IPS DF 4.7 (cell line): Measurements from ENCODE around the gene PITPNM2.

Experiments
- DNase-seq: peaks from one replicate; pipeline ENCODE4 v3.0.0-alpha.2; 2013; ENCODE audit warnings: low spot score; ENCODE audit errors: extremely low read depth

The PITPNM2 gene

DNA sequence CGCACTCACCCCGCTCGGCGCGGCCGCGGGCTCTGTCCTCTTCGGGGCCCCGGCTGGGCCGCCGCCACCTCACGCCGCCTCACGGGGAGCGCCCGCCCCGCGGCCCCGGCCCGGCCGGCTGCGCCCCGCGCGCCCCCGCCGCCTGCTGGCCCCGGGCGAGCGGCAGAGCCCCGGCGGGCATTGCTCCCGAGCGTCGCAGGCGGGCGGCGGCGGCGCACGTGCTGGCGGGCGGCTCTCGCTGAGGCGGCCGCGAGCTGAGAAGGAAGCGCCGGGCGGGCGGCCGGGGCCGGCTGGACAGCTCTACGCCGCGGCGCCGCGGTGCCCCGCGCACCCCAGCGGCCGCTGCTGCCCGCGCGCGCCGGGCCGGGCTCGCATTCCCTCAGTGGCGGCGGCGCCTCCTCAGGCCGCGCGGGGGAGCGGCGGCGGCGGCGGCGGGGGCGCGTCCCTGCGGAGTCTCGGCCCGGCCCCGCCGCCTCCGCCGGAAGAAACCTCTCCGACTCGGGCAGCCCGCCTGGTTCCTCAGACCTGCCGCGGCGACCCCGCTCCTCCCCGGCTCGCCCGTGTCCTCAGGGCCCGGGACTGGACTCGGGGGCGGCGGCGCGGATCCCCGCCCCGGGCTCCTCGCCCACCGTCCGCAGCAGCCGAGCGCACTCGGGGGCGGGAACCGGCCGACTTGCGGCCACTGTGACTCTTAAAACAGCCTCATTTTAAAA, at the start of gene PITPNM2:
PITPNM2 (minus strand) TSS at position 347 of the 713 bp plus-strand sequence. CDS start 116,500 bp downstream, outside the sequence.
- DNase-seq, result no peak

DNA sequence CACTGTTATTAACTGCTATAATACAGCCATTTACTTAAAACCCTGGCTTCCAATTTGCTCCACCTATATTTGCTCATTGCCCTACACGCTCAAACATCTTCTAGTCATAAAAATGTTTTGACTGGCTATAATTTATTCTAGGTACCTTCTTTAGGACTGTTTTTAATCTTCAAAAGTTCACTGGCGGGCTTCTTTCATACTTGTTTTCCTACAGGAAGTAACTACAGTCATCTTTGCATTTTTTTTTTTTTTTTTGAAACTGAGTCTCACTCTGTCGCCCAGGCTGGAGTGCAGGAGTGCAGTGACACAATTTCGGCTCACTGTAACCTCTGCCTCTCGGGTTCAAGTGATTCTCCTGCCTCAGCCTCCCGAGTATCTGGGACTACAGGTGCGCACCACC, 49.5 kb upstream of the PITPNM2 start:
- DNase-seq, result no peak

DNA sequence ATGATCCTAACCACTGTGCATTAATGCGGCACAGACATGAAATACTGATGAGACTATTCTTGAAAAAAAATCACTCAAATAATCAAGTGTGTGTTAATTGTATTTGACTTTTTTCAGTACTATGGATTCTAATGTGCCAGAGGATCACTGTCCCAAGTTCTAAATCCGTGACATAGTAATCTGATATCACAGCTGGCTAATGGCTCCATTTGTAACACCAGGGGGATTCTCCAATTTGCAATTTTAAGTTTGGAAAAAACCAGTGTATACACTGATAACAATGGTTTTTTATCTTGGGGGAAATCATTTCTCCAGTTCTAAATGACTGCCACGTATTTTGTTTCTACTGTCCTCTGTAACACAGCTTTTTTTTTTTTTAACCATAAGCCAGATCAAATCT, 49.0 kb upstream of the PITPNM2 start:
- no peak for DNase-seq

DNA sequence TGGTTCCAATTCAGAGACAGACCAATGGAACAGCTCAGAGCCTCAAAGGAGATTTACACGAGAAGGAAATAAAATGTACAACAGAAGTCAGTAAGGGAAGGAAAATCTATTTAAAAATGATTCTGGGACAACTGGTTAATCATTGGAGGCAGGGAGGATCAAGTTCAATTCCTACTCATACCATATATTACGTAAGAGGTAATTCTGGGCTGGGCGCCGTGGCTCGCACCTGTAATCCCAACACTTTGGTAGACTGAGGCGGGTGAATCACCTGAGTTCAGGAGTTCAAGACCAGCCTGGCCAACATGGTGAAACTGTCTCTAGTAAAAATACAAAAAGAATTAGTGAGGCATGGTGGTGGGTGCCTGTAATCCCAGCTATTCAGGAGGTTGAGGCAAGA, 36.7 kb upstream of the PITPNM2 start:
- no peak for DNase-seq

DNA sequence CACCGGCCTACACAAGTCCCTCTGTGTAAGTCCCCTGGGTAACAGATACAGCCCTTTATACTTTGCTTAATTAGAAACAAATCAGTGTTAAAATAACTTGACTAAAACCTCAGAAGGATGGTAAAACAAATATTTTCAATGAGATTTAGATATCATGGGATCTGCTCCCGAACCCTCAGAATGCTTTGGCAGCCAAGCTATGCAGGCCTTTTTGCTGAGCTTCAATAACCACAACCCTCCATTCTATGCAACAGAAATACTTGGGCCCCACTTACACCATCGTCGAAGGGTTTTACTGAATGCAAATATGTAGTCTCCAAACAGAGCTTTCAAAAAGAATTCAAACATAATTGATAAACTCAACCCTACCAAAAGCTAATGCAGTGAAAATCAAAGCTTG, 29.3 kb upstream of the PITPNM2 start:
- DNase-seq, result no peak

DNA sequence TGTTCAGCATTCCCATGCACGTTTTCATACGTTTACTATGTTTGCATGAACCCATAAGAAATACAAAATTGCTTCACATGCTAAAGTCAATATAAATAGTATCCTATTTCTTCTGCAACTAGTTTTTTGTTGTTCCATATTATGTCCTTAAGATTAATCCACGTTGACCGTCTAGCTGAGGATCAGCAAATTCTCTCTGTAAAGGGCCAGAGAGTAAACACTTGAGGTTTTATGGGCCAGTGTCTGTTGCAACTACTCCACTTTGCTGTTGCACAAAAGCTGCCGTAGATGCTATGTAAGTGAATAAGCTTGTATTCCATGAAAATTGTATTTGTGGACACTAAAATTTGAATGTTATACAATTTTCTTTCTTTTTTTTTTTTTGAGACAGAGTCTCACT, 21.1 kb upstream of the PITPNM2 start:
- DNase-seq, result no peak

DNA sequence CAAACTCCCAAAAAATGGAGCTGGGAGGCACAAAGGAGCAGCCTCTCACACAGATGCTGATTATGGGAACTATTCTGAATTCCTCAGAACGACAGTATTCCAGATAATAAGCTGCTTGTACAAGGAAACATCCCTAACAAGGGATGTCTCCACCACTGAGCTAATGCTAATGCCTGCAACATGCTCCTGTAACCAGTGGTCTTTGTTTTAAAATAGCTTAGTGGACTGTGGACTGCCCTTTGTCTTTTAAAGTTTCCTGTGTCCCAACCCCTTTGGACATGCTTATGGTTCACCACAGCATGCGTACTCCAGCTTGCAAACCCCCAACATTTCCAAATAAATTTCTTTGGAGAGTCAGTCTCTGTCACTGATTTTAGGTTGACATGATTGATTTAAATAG, 16.4 kb upstream of the PITPNM2 start:
- no peak for DNase-seq

DNA sequence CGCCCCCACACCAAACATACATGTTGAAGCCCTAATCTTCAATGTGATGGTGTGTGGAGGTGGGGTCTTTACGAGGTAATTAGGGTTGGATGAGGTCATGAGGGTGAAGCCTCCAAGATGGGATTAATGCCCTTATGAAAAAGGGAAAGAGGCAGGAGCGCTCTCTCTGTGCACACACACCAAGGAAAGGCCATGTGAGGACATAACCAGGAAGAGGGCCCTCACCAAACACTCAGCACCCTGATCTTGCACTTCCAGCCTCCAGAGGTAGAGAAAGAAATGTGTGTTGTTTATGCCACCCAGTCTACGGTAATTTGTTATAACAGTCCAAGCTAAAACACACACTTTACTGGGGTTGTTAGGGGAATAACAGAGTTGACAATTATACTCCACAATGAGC, 14.6 kb upstream of the PITPNM2 start:
- DNase-seq, result no peak

DNA sequence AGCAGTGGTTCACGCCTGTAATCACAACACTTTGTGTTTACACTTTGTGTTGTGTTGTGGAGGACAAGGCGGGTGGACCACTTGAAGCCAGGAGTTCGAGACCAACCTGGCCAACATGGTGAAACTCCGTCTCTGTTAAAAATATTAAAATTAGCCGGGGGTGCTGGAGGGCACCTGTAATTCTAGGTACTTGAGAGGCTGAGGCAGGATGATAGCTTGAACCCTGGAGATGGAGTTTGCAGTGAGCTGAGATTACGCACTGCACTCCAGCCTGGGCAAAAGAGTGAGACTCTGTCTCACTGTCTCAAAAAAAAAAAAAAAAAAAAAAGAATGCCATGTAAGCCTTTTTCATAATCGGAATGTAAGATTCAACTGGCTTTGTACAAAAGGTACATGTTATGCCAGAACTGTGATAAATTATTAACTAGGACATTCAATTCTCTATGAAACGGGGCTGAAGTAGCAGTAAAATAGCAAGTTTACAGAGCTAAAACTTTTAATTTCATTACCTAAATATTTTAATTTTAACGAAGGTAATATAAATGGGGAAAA, 13.9 kb upstream of the PITPNM2 start:
- no peak for DNase-seq

DNA sequence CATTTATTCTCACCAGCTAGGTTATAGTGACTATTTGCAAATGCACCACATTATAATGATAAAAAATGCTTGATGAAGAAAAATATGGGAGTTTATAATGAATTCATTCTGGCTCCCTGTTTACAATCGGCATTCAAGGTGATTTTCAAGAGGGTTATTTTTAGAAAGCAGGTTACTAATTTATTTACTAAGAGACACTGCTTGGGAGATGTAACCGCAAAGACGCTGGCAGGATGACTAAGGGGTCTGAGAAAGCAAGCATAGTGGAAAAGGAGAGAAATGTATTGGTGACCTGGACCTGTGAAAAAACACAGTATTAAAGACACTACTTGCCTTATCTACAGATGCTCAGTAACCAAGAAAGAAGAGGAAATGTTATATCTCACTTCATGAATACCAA, 13.3 kb upstream of the PITPNM2 start:
- DNase-seq, result no peak

DNA sequence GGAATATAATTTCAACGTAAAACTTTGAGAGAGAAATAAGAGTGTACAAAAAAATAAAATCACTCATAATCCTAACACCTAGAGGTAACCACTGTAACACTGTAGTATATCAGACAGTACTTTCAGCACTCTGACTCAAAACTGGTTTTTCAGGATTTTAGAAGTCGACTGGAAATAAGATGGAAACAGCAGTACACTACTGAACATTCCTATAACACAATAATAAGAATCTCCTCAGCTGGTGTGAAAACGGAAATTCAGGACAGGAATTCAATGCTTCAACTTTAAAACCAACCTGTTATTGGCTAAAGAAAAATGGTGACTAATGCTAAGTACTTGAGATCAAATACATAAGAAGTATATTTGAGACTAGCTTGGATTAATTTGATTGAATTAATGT, 12.3 kb upstream of the PITPNM2 start:
- DNase-seq, result no peak

DNA sequence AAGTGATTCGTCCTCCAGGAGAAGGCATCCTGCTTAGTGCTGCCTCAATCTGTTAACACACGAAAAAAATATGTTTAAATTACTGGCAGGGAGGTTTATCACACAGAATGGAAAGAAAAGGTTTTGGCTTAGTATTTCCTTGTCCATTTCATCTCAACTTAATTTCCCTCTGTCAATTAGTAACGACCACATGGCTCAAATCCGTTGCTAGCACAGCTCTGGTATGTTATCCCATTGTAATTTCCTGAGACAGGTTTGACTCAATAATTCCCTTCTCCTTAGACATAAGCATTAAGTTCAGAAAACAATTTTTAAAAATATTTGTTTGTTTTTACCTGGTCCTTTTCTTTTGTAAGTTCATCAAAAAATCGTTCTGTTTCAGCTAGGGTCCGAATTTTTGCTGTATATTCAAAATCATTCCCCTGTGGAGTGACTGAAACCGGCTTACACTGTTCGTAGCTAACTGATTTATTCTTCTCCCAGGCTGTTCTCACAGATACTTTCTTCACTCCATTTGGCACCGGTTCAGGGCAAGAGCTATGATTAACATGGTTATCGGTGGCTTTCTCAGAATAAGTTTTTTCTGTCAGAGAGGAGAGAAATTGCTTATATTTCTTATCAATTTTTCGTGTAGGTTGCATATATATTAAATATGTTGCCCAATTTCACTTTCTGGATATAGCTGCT, 10.1 kb upstream of the PITPNM2 start:
- no peak for DNase-seq

DNA sequence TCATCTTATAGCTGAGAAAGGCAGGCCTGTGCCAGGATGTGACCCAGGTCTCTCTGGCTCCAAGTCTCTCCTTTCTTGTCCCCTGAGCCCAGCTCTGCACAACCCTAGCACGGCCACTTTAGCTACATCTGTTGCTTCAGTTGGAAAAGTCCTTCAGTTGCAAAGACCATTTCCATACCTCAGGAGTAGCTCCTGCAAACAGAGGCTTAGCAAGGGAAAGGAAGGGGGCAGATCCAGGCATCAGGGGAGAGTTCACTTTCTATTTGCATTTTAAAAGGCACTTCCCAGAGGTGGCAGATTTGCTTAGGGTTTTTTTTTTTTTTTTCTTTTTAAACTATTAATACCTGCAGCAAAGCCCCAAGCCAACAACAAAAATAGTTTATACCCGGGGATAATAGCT, 3.0 kb upstream of the PITPNM2 start:
- no peak for DNase-seq

DNA sequence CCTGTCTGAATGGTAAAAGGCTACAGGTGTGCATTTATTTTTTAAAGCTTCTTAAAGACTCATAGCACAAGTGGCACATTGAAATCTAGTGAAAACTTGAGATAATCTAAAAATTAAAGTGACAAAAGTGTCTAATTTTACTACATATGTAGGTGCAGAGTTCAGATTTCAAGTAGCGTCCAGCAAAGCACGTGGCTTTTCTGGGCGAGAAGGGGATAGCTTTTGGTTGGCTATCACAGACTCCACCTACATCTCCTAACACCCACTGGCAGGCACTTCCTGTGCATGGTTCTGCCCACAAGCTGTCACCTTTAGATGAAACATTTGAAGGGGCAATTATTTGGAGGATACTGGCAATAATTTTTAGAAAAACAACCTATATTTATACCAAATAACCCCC, 1.9 kb upstream of the PITPNM2 start:
- no peak for DNase-seq

DNA sequence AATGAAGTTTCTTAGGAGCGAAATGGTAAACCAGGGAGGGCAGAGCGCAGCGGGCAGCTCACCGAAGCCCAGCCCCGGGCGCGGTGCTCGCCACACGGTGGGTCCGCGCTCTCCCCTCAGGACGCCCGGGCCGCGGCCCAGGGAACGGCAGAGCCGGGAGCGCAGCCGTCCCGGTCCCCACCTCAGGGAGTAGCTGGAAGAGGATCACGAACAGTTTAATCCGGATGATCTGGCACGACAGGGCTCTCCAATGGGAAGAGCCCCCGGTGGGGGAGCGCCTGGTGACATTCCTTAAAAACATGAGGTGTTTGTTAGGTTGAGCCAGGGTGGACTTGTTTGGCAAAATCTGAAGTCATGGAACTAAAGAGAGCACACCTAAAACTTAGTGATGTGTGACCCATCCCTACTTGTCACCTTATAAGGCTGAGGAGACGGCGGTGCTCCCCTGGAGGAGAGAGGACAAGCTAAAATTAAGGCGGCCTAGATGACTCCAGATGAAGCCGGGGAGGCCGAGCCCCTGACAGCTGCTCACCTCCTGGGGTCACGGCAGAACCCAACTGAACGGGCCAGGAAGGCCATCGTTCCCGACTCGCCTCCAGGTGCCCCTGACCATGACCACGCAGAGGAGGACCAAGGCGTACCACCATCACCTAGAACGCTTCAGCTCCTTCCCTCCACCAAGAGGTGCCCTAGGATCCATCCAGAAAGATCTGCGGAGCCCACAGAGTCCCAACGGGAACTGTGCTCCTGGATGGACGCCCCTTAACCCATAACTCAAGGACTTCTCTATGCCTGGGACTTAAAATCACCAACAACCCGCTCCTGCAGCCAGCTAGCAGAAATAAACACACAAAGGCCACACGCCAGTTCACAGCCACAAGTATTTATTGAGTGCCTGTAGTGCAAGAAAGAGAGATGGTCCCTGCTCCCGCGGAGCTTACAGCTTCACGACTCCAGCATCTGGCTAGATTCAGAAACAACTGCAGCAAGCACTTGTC, 866 bp upstream of the PITPNM2 start:
- no peak for DNase-seq

DNA sequence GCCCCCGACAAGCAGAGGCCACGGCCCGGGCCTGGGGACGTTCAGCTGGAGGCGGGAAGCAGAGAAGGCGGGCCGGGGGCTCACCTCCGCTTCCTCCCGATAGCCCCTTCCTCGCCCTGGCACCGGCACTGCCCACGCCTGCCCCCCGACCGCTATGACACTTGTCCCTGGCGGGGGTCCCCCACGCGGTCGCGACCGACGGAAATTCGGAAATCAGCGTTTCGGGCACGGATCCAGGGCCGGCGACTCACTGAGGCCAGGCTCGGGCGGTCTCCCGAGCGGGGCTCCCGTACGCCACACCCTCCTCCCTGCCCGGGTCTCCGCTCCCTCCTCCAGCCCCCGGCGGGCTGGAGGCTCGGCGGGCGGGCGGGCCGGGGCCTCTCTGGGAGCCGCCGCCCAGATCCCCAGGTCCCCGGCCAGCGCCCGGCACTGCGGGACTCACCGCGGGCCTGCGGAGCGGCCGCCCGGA, 581 bp downstream of the PITPNM2 start:
- DNase-seq, result no peak

DNA sequence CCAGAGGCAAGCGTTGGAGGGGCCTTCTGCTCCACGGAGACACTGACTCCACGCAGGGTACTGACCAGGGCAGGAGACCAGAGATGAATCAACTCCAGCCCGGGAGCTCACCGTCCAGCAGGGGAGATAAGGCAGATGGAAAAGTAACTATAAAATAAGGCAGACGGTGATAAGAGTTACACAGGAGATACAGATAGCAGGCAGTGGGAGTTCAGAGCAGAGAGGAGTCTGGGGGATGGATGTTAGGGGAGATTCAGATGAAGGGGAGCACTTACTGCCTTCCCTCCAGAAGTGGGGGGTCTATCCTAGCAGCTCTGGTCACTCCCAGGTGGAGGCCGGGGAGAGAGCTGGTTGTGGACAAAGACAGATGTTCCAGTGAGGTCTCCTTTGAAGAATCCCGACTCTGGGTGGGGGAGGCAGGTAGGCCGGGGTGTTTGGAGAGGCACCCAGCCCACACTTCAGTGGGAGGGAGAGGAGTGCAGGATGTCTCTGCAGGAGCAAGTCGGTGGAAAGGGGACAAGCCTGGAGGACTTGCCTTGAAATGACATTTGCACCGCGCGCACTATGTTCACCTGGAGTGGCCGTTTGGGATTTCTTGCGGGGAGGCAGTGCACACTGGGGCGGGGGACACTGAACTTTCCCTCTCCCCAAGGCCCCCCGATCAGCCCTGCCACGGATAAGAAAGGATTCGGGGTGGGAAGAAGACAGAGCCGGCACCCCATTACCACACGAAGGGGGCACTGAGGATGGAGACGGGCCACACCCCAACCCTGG, 1.2 kb downstream of the PITPNM2 start:
- no peak for DNase-seq

DNA sequence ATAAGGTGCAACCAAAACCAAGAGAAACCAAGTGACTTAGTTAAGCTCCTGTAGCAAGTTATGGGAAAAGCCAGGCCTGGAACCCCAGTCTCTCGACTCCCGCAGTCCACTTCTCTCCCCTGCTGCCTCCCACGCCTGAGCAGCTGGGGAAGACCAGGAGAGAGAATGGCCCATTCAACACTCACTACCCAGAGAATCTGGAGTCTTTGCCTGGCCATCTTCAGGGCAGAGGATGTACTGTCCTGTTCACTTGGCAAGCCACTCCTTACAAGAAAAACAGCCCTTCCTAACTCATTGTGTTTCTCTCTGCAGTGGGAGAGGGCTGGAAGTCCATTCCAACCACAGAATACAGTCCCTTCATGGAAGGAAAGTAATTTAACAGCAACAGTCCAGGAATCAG, 1.8 kb downstream of the PITPNM2 start:
- DNase-seq, result no peak

DNA sequence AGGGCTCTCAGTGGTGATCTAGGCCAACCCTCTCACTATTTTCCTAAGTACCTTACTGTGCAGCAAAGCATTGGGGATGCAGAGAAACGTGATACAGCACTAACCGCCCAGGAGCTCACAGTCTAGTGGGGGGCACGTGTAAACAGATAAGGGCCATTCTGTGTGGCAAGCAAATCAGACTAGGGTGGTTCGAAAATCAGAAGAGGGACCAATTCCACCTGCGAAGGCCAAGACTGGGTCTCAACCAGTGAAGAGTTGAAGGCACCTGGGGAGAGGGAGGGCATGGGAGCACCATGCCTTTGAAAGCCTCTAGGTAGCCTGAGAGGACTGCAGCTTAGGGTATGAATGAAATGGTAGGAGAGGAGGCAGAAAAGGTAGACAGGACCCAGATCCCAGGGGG, 2.2 kb downstream of the PITPNM2 start:
- no peak for DNase-seq

DNA sequence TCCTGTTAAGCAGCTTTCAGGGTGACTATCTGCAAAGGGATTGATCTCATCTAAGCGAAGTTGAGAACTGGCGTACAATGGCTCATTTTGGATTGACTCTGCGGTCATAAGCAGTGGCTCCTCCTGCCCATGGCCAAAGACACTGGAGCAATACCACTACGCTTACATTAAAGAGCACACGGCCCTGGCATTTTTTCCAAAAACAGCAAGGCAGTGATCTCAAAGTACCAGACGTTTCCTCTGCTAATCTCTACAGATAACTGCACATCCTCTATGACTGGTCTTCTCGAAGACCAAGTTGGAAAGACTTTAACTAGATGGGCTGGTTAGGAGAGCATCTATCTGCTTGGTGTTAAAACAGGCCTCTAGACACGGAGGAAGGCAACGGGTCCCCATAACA, 2.7 kb downstream of the PITPNM2 start:
- DNase-seq, result no peak

DNA sequence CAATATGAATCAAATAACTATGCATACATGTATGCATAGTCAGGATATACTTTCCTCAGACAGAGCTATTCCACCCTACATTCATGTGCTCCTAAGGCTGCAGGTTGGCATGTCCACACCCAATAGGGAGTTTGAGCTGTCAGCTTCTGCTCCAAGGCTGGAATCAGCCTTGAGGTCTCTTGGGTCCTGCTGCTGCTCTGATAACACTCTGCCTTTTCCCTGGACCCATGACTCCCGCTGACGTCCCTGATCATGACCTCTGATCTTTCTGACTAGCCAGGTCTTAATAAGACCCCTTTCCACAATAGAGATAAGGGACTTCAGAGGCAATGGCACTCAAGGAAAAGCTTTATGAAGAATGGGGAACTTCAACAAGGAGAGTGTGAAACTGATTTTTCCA, 5.7 kb downstream of the PITPNM2 start:
- DNase-seq, result no peak
